HG02678 (cell line): Measurements from ENCODE around the gene ZFYVE19.

Experiments
- ATAC-seq: cut with Tn5 transposase; IDR thresholded peaks from one replicate; pipeline ENCODE4 v1.9.1; 2021; ENCODE audit warnings: mild to moderate bottlenecking, moderate library complexity; ENCODE audit not compliant: unreplicated experiment

ZFYVE19 gene

GRCh38 chr15:40812721-40813425 lies 6.0 kb downstream of the ZFYVE19 start:
- no peak for ATAC-seq

GRCh38 chr15:40815042-40815698 lies 8.3 kb downstream of the ZFYVE19 start:
- no peak for ATAC-seq

- no peak for ATAC-seq
Observed at GRCh38 chr15:40819048-40819447, 12.2 kb downstream of the ZFYVE19 start.

- no peak for ATAC-seq
Observed at GRCh38 chr15:40821195-40821594, 14.3 kb downstream of the ZFYVE19 start.

- ATAC-seq = no peak
Observed at GRCh38 chr15:40823572-40824343, 16.9 kb downstream of the ZFYVE19 start.

- ATAC-seq = no peak
Observed at GRCh38 chr15:40825661-40826422, 19.0 kb downstream of the ZFYVE19 start.

GRCh38 chr15:40826423-40827075 lies 19.7 kb downstream of the ZFYVE19 start:
- ATAC-seq = no peak

GRCh38 chr15:40828447-40829036 lies 21.7 kb downstream of the ZFYVE19 start, which contains the start of gene PPP1R14D:
PPP1R14D (minus strand) TSS chr15:40828708; CDS start chr15:40828641, 67 bp downstream.
- ATAC-seq = no peak

- no peak for ATAC-seq
Observed at GRCh38 chr15:40829115-40829514, 22.2 kb downstream of the ZFYVE19 start.

GRCh38 chr15:40830884-40831283 lies 24.0 kb downstream of the ZFYVE19 start:
- no peak for ATAC-seq

GRCh38 chr15:40831861-40832260 lies 25.0 kb downstream of the ZFYVE19 start:
- no peak for ATAC-seq

- ATAC-seq = no peak
Observed at GRCh38 chr15:40832903-40833302, 26.0 kb downstream of the ZFYVE19 start.

- ATAC-seq = no peak
Observed at GRCh38 chr15:40836020-40836419, 29.1 kb downstream of the ZFYVE19 start.

GRCh38 chr15:40838756-40839155 lies 31.9 kb downstream of the ZFYVE19 start:
- ATAC-seq = no peak

- ATAC-seq = no peak
Observed at GRCh38 chr15:40841741-40842140, 34.9 kb downstream of the ZFYVE19 start.

- no peak for ATAC-seq
Observed at GRCh38 chr15:40843261-40843884, 36.5 kb downstream of the ZFYVE19 start.

GRCh38 chr15:40843885-40844695 lies 37.2 kb downstream of the ZFYVE19 start, which contains the start of gene SPINT1:
SPINT1 (plus strand) TSS chr15:40844048; CDS start chr15:40844555, 507 bp downstream.
- no peak for ATAC-seq

GRCh38 chr15:40844696-40845030 lies 37.8 kb downstream of the ZFYVE19 start:
- ATAC-seq = no peak

GRCh38 chr15:40845036-40845435 lies 38.1 kb downstream of the ZFYVE19 start:
- no peak for ATAC-seq
